ENCODE data around the gene HDAC11. TPM values are rescaled to one million over a fixed set of nuclear protein-coding genes. Genes with fewer than 3 reads are reported as not detected.

HDAC11 gene
- total RNA-seq, 6 experiments from 2014 or later = 8.0 to 12.4 (median 9.1) TPM

GRCh38 chr3:13515786-13516759 lies 36.0 kb downstream of the HDAC11 start:
- H3K4me1 Mint-ChIP-seq (ENCODE audit: low read depth) = peaks cover 15% of the 10 kb centered on the region
- no peak for DNase-seq
- no peak for TF ChIP-seq CTCF (IDR thresholded peaks at IDR 0.05)
- H3K4me3 Mint-ChIP-seq = no peak overlapping the region
- H3K27ac Mint-ChIP-seq = no peak overlapping the region
- H3K36me3 Mint-ChIP-seq (ENCODE audit: low read depth) = no peaks in the 10 kb centered on the region
- H3K27me3 Mint-ChIP-seq (ENCODE audit: insufficient read depth) = no peaks in the 10 kb centered on the region; the same call in 1 of the 2 replicates
- no peaks in the 10 kb centered on the region for H3K9me3 Mint-ChIP-seq

GRCh38 chr3:13516760-13517135 lies 36.6 kb downstream of the HDAC11 start:
- H3K4me3 Mint-ChIP-seq = no peak overlapping the region
- H3K9me3 Mint-ChIP-seq = no peaks in the 10 kb centered on the region
- no peaks in the 10 kb centered on the region for H3K36me3 Mint-ChIP-seq (ENCODE audit: low read depth)
- no peak for TF ChIP-seq CTCF (IDR thresholded peaks at IDR 0.05)
- peaks cover 15% of the 10 kb centered on the region for H3K4me1 Mint-ChIP-seq (ENCODE audit: low read depth)
- no peak overlapping the region for H3K27ac Mint-ChIP-seq
- no peak for DNase-seq
- no peaks in the 10 kb centered on the region; the same call in 1 of the 2 replicates for H3K27me3 Mint-ChIP-seq (ENCODE audit: insufficient read depth)

DNA sequence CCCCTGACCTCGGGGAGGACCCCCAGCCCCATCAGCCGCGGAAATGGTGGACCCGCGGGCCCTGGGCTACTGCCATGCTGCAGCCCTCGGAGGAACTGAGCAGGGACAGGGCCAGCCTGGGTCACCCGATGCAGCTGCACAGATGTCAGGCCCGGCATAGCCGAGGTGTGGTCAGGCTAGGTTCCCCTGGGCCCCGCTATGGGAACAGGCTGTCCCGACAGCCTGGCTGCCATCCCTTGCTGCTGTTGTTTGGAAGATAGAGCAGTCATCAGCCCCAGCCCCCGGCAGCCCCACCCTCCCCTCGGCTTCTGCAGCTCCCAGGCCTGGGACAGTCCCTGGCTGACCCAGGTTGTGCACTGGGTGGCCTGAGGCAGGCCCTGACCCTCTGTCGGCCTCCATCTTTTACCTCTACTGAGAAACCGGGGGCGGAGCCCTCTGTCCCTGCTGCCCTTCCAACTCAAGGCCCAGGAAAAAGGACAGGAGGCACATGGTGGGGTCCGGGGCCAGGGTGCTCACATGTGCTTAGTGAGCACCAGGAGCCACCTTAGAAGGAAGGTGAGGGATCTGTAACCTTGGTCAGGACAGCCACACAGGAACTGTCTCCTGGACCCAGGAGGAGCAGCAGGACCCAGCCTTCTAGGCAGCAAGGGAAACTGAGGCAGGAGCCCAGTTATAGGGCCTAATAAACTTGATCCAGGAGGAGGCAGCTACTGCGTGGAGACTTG lies 37.3 kb downstream of the HDAC11 start:
- no peaks in the 10 kb centered on the region for H3K9me3 Mint-ChIP-seq
- no peaks in the 10 kb centered on the region for H3K36me3 Mint-ChIP-seq (ENCODE audit: low read depth)
- no peaks in the 10 kb centered on the region; the same call in 1 of the 2 replicates for H3K27me3 Mint-ChIP-seq (ENCODE audit: insufficient read depth)
- H3K27ac Mint-ChIP-seq = no peak overlapping the region
- DNase-seq = no peak
- H3K4me3 Mint-ChIP-seq = no peak overlapping the region
- no peak for TF ChIP-seq CTCF (IDR thresholded peaks at IDR 0.05)
- H3K4me1 Mint-ChIP-seq (ENCODE audit: low read depth) = peaks cover 15% of the 10 kb centered on the region

- DNase-seq = no peak
- no peaks in the 10 kb centered on the region; the same call in 1 of the 2 replicates for H3K36me3 Mint-ChIP-seq (ENCODE audit: low read depth)
- TF ChIP-seq CTCF (IDR thresholded peaks at IDR 0.05) = no peak
- H3K4me3 Mint-ChIP-seq = no peak overlapping the region
- H3K27ac Mint-ChIP-seq = no peak overlapping the region
- H3K4me1 Mint-ChIP-seq (ENCODE audit: low read depth) = peaks cover 13% of the 10 kb centered on the region
- peaks cover 2% of the 10 kb centered on the region; the same call in 1 of the 2 replicates for H3K27me3 Mint-ChIP-seq (ENCODE audit: insufficient read depth)
- H3K9me3 Mint-ChIP-seq = no peaks in the 10 kb centered on the region
Measured at GRCh38 chr3:13518516-13518953, 38.4 kb downstream of the HDAC11 start.

DNA sequence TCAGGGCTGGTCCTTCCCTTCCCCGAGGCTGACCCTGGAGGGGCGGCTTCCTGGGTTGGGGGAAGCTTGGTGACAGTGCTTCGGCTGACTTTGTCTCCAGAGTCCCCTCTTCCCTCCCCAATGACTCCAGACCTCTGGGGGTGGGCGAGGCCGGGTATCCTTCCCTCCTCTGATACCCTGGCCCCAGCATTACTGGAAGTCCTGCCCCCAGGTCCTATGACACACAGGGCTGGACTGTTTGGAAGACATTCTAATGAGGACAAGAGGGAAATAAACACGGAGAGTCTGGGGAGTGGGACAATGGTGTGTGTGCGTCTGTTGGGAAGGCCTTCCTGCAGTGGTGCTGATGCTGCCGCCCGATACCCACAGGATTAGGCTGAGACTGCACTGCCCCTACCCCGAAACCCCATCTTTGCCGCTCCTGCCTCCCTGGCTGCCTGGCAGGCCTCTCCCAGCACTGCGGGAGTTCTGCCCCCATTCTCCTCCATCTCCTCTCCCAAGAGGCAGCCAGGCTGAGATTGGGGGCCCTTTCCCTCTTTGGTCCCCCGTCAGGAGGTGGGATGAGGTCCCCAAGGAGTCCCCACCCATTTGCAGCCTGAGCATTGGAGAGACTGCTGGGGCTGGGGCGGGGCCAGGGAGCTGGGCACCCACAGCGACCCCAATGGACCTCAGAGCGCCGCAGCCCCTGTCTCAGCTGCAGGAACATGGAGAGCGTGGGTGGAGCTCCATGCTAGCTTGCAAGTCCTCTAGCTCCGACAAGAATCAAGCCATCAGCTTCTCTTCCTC lies 39.1 kb downstream of the HDAC11 start:
- no peaks in the 10 kb centered on the region; the same call in 1 of the 2 replicates for H3K36me3 Mint-ChIP-seq (ENCODE audit: low read depth)
- H3K4me3 Mint-ChIP-seq = no peak overlapping the region
- H3K27ac Mint-ChIP-seq = no peak overlapping the region
- peaks cover 2% of the 10 kb centered on the region; the same call in 1 of the 2 replicates for H3K27me3 Mint-ChIP-seq (ENCODE audit: insufficient read depth)
- DNase-seq = no peak
- TF ChIP-seq CTCF (IDR thresholded peaks at IDR 0.05) = no peak
- peaks cover 6% of the 10 kb centered on the region for H3K4me1 Mint-ChIP-seq (ENCODE audit: low read depth)
- no peaks in the 10 kb centered on the region for H3K9me3 Mint-ChIP-seq
